ENCODE data around the gene KCNK18. TPM values are rescaled to one million over a fixed set of nuclear protein-coding genes. Genes with fewer than 3 reads are reported as not detected.
A peak's percentile ranks its signal among the peaks of the same experiment; 100 is the strongest.

KCNK18 gene
- total and polyA plus RNA-seq, 2 donors (not counting 3 experiments of a cell fraction or from before 2014, with no cell fraction given) = not detected

DNA sequence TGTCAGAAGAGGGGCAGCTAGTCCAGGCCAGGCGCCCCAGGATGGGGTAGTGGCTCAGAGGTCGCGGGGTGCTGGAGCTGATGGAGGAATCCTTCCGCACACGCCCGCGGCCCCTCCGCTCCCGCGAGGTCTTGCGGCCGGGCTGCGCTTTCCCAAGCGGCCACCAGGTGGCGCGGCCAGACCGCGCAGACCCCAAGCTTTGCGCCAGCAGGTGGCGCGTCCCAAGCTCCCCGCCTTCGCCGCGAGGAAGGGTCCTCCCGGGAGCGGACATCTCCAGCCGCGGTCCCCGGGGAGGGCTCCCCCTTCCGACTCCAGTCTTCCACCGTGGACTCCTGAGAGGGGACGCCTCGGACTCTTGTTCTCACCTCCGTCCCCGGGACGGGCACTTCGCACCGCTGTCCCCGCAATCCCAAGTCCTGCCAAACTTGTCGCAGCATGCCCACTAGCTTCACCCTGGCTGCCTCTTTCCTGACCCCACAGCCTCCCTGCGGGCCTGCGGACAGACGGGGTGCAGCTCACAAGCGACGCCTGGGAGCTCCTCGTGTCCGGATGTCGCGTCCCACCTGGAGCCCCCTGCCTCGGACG, 19.4 kb downstream of the KCNK18 start:
- Histone ChIP-seq H4K20me1 (replicated peaks; ENCODE audit: control insufficient read depth, extremely low read depth, insufficient read depth, low read length) (no peaks in the 10 kb centered on the region), H3K9me1 (replicated peaks; ENCODE audit: control insufficient read depth, extremely low read depth, insufficient read depth, low read length) (no peaks in the 10 kb centered on the region), H3K27ac (ENCODE audit: insufficient read depth, low read depth, low read length) (no peak overlapping the region), H3K4me1 (ENCODE audit: control insufficient read depth, extremely low read depth, insufficient read depth, low read length) (peaks cover 5% of the 10 kb centered on the region), H2AFZ (ENCODE audit: low read depth, low read length) (peak overlapping the region; percentile 98), H3K4me3 (replicated peaks in 1 of 3; ENCODE audit: insufficient read depth in 1 of 3, low read depth in 1 of 3, low read length in 3 of 3) (peak overlapping the region in 2 of 3 experiments; percentile 41 to 50), H3K4me2 (ENCODE audit: insufficient read depth, low read length) (peak overlapping the region; percentile 84), H3K9me3 (replicated peaks; ENCODE audit: control insufficient read depth, insufficient read depth, low read length) (no peaks in the 10 kb centered on the region), H3K27me3 (ENCODE audit: control insufficient read depth in 2 of 2, insufficient read depth in 2 of 2, low read length in 2 of 2) (peaks cover 1 to 7% of the 10 kb centered on the region in 2 experiments), H3K9ac (replicated peaks; ENCODE audit: extremely low read depth, insufficient read depth, low read length) (no peak overlapping the region), H3K36me3 (ENCODE audit: control insufficient read depth in 2 of 2, extremely low read depth in 1 of 2, insufficient read depth in 2 of 2, low read length in 2 of 2) (no peaks in the 10 kb centered on the region), H3K79me2 (ENCODE audit: control insufficient read depth, insufficient read depth, low read length) (no peaks in the 10 kb centered on the region)
- dilution Hi-C loops (cut with MboI; ENCODE audit: extremely low pct_ligation_motif_present, low sequenced_read_pairs) (no loop called here), intact Hi-C loops (cut with micrococcal nuclease) (loop anchor here (1.0 to 5.0 kb wide), 5 partner anchors 104 to 1025 kb away; partner anchors contain the start of gene PDZD8)
- ChIA-PET POLR2A (no interaction called here), CTCF (interaction anchor here (0.7 to 6.2 kb wide), 69 partner anchors 8 to 1348 kb away, joined by 3 to 240 read pairs (median 4); no protein-coding TSS in a partner anchor)
- TF ChIP-seq POLR2A (IDR thresholded peaks at IDR 0.05; ENCODE audit: low read depth, low read length) (no peak), POLR2AphosphoS5 (IDR thresholded peaks at IDR 0.05; ENCODE audit: insufficient read depth, low read depth, low read length) (peak; percentile 28)
- TF ChIP-seq, protein P1, sequence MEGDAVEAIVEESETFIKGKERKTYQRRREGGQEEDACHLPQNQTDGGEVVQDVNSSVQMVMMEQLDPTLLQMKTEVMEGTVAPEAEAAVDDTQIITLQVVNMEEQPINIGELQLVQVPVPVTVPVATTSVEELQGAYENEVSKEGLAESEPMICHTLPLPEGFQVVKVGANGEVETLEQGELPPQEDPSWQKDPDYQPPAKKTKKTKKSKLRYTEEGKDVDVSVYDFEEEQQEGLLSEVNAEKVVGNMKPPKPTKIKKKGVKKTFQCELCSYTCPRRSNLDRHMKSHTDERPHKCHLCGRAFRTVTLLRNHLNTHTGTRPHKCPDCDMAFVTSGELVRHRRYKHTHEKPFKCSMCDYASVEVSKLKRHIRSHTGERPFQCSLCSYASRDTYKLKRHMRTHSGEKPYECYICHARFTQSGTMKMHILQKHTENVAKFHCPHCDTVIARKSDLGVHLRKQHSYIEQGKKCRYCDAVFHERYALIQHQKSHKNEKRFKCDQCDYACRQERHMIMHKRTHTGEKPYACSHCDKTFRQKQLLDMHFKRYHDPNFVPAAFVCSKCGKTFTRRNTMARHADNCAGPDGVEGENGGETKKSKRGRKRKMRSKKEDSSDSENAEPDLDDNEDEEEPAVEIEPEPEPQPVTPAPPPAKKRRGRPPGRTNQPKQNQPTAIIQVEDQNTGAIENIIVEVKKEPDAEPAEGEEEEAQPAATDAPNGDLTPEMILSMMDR (IDR thresholded peaks at IDR 0.05; ENCODE audit: extremely low read depth in 1 of 2, insufficient read depth in 1 of 2, low read depth in 1 of 2, low read length in 2 of 2) = peak; percentile 99 to 100
- FAIRE-seq (peak; percentile 68), DNase-seq (ENCODE audit: low read depth, low spot score) (peak; percentile 59)
- BruUV-seq (replicated peaks) = no TSS peak

DNA sequence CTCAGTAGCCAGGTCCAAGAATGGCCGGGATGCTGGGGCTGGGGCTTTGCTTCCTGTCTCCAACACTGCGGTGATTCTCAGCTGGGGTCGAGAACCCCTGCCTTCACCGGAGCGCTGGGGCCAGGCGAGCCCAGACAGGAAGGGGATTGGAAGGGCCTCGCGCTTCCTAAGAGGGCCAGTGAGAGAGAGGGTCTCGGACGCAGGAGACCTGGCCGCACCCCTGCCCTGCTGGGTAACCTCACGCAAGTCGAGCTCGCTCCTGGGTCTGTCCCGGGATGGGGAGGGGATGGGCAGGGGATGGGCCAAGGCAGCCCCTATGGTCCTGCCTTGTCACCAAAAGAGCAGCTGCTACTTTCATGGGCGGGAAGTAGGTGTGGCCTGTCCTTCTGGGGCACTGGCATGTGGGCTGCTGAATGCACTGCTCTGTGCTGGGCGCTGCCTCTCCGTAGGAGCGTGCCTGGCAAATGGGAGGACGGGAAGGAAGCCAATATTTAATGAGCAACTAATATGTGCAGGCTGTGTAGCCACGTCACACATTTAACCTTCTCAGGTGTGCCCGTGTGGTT, 20.0 kb downstream of the KCNK18 start:
- FAIRE-seq (peak; percentile 28), DNase-seq (ENCODE audit: low read depth, low spot score) (no peak)
- H3K9me3 ChIP-seq (replicated peaks; ENCODE audit: control insufficient read depth, insufficient read depth, low read length) = no peaks in the 10 kb centered on the region
- H3K9me1 ChIP-seq (replicated peaks; ENCODE audit: control insufficient read depth, extremely low read depth, insufficient read depth, low read length) = no peaks in the 10 kb centered on the region
- H3K4me3 ChIP-seq (replicated peaks in 1 of 3; ENCODE audit: insufficient read depth in 1 of 3, low read depth in 1 of 3, low read length in 3 of 3) = peak overlapping the region in 2 of 3 experiments; percentile 41 to 50
- CTCF ChIA-PET = interaction anchor here (0.8 to 6.2 kb wide), 63 partner anchors 9 to 1347 kb away, joined by 3 to 240 read pairs (median 5); no protein-coding TSS in a partner anchor
- no peaks in the 10 kb centered on the region for H4K20me1 ChIP-seq (replicated peaks; ENCODE audit: control insufficient read depth, extremely low read depth, insufficient read depth, low read length)
- peak overlapping the region; percentile 84 for H3K4me2 ChIP-seq (ENCODE audit: insufficient read depth, low read length)
- peaks cover 5% of the 10 kb centered on the region for H3K4me1 ChIP-seq (ENCODE audit: control insufficient read depth, extremely low read depth, insufficient read depth, low read length)
- H3K27me3 ChIP-seq (ENCODE audit: control insufficient read depth in 2 of 2, insufficient read depth in 2 of 2, low read length in 2 of 2) = peaks cover 1 to 7% of the 10 kb centered on the region in 2 experiments
- H2AFZ ChIP-seq (ENCODE audit: low read depth, low read length) = peak overlapping the region; percentile 98
- intact Hi-C loops (cut with micrococcal nuclease) (loop anchor here (2.0 to 5.0 kb wide), 2 partner anchors 226 to 260 kb away; no protein-coding TSS in a partner anchor), dilution Hi-C loops (cut with MboI; ENCODE audit: extremely low pct_ligation_motif_present, low sequenced_read_pairs) (no loop called here)
- no peaks in the 10 kb centered on the region for H3K36me3 ChIP-seq (ENCODE audit: control insufficient read depth in 2 of 2, extremely low read depth in 1 of 2, insufficient read depth in 2 of 2, low read length in 2 of 2)
- H3K9ac ChIP-seq (replicated peaks; ENCODE audit: extremely low read depth, insufficient read depth, low read length) = no peak overlapping the region
- no TSS peak for BruUV-seq (replicated peaks)
- H3K27ac ChIP-seq (ENCODE audit: insufficient read depth, low read depth, low read length) = no peak overlapping the region
- no peaks in the 10 kb centered on the region for H3K79me2 ChIP-seq (ENCODE audit: control insufficient read depth, insufficient read depth, low read length)
- POLR2A ChIA-PET = no interaction called here
- TF ChIP-seq, protein P2, sequence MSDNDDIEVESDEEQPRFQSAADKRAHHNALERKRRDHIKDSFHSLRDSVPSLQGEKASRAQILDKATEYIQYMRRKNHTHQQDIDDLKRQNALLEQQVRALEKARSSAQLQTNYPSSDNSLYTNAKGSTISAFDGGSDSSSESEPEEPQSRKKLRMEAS (IDR thresholded peaks at IDR 0.05; ENCODE audit: insufficient read depth, insufficient read length) = no peak
- TF ChIP-seq JUN (IDR thresholded peaks at IDR 0.05; ENCODE audit: borderline replicate concordance, insufficient read depth, insufficient read length, low read depth) (no peak), GATA2 (IDR thresholded peaks at IDR 0.05; ENCODE audit: insufficient read depth, insufficient read length, low read depth, low read length) (no peak)
- TF ChIP-seq, protein P1 (IDR thresholded peaks at IDR 0.05; ENCODE audit: extremely low read depth in 1 of 2, insufficient read depth in 1 of 2, low read depth in 1 of 2, low read length in 2 of 2) = no peak
